ENCODE measurements around the gene GGA1. TPM values are rescaled to one million over a fixed set of nuclear protein-coding genes. Genes with fewer than 3 reads are reported as not detected.

The GGA1 gene
- total RNA-seq, 1 experiment from 2014 or later, result 52.7 TPM

DNA sequence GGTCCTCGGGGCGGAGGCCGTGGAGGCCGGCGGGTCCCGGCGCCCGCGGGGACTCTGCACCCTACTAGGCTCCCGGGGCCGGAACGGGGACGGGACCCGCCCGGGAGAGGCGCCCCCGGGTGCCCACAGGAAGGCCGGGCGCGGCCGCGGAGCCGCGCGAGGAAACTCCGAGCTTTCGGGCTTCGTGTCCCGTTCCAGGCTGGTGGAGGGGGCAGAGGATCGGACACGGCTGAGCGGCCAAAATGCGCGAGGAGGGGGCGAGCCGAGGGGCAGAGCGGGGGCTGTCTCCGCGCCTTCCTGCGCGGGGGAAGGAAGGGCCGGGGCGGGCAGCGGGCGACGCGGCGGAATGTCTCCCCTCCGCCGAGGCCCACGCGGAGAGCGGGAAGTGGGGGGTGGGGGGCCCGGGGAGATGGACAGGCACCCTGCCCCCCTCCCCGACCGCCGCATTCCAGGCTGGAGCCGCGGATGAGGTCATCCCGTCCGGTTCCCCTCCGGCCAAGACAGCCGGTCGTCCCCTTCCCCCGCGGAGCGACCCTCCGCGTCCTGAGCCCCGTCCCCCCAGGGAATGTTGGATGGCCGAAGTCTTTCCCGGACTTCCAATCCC, 47.9 kb upstream of the GGA1 start:
- no TSS peak for BruUV-seq (replicated peaks)
- Mint-ChIP-seq H3K27me3 (ENCODE audit: insufficient read depth, unreplicated experiment) (no peaks in the 10 kb centered on the region), H3K9me3 (ENCODE audit: unreplicated experiment) (no peaks in the 10 kb centered on the region), H3K36me3 (ENCODE audit: insufficient read depth, unreplicated experiment) (peaks cover 25% of the 10 kb centered on the region), H3K4me3 (ENCODE audit: unreplicated experiment) (peak overlapping the region; percentile 81), H3K27ac (ENCODE audit: low read depth, unreplicated experiment) (peak overlapping the region; percentile 71), H3K4me1 (ENCODE audit: insufficient read depth, unreplicated experiment) (peaks cover 26% of the 10 kb centered on the region)
- ChIA-PET POLR2A (interaction anchor here (0.6 to 8.6 kb wide), 4 partner anchors 10 to 80 kb away, joined by 3 to 194 read pairs (median 9); no protein-coding TSS in a partner anchor), CTCF (interaction anchor here (0.6 to 15.3 kb wide), 7 partner anchors 9 to 243 kb away, joined by 3 to 667 read pairs (median 6); no protein-coding TSS in a partner anchor)
- TF ChIP-seq, protein P1, sequence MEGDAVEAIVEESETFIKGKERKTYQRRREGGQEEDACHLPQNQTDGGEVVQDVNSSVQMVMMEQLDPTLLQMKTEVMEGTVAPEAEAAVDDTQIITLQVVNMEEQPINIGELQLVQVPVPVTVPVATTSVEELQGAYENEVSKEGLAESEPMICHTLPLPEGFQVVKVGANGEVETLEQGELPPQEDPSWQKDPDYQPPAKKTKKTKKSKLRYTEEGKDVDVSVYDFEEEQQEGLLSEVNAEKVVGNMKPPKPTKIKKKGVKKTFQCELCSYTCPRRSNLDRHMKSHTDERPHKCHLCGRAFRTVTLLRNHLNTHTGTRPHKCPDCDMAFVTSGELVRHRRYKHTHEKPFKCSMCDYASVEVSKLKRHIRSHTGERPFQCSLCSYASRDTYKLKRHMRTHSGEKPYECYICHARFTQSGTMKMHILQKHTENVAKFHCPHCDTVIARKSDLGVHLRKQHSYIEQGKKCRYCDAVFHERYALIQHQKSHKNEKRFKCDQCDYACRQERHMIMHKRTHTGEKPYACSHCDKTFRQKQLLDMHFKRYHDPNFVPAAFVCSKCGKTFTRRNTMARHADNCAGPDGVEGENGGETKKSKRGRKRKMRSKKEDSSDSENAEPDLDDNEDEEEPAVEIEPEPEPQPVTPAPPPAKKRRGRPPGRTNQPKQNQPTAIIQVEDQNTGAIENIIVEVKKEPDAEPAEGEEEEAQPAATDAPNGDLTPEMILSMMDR (IDR thresholded peaks at IDR 0.05; ENCODE audit: unreplicated experiment), result no peak
- intact Hi-C loops (cut with micrococcal nuclease), result loop anchor here (1.0 to 10.0 kb wide), 2 partner anchors 18 to 86 kb away; no protein-coding TSS in a partner anchor
- DNase-seq (ENCODE audit: unreplicated experiment), result peak; percentile 35

DNA sequence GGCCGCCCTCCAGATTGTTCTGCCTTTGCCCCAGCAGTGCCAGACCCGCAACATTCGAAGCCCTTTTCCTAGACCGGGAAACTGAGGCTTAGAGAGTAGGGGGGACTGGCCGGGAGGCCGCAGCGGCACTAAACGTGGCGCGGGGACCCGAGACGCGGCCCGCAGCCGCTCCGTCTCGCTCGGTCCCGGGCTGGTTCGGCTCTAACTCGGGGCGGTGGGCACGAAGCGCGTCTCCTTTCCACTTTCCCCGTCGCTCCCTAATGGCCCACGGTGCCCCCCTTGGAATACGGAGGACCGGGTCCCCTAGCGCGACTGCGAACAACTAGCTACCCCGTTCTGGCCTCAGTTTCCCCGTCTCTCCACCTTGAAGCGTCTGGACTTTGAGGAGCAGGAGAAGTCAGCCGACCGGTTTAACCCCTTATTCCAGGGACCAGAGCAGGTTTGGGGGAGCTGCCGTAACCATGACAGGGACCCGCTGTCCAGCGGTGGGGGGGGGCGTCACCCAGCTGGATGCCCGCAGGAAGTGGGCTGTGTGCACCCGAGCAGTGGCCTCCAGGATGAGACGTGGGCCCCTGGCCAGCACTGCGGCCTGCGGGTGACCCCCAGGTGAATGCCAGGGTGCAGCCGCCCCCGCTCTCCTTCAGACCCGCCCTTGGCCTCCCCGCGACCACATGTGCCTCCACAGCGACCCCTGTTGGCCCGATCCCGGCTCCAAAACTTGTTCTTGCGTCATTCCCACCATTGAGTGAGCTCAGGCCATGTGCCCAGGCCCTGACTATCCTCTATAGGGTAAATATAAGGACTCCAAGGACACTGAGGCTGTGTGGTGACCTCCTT, 47.2 kb upstream of the GGA1 start:
- TSS peak; percentile 28 for BruUV-seq (replicated peaks)
- peak; percentile 95 for DNase-seq (ENCODE audit: unreplicated experiment)
- Mint-ChIP-seq H3K4me1 (ENCODE audit: insufficient read depth, unreplicated experiment) (peaks cover 26% of the 10 kb centered on the region), H3K4me3 (ENCODE audit: unreplicated experiment) (peak overlapping the region; percentile 81), H3K27me3 (ENCODE audit: insufficient read depth, unreplicated experiment) (no peaks in the 10 kb centered on the region), H3K27ac (ENCODE audit: low read depth, unreplicated experiment) (peak overlapping the region; percentile 71), H3K9me3 (ENCODE audit: unreplicated experiment) (no peaks in the 10 kb centered on the region), H3K36me3 (ENCODE audit: insufficient read depth, unreplicated experiment) (peaks cover 25% of the 10 kb centered on the region)
- intact Hi-C loops (cut with micrococcal nuclease), result loop anchor here (1.0 to 10.0 kb wide), 2 partner anchors 19 to 87 kb away; no protein-coding TSS in a partner anchor
- TF ChIP-seq, protein P1 (IDR thresholded peaks at IDR 0.05; ENCODE audit: unreplicated experiment), result peak; percentile 86
- ChIA-PET CTCF (interaction anchor here (0.5 to 15.3 kb wide), 13 partner anchors 9 to 1443 kb away, joined by 3 to 667 read pairs (median 5); no protein-coding TSS in a partner anchor), POLR2A (interaction anchor here (0.5 to 8.6 kb wide), 10 partner anchors 9 to 1757 kb away, joined by 3 to 194 read pairs (median 4); partner anchors contain the start of gene GGA1)

DNA sequence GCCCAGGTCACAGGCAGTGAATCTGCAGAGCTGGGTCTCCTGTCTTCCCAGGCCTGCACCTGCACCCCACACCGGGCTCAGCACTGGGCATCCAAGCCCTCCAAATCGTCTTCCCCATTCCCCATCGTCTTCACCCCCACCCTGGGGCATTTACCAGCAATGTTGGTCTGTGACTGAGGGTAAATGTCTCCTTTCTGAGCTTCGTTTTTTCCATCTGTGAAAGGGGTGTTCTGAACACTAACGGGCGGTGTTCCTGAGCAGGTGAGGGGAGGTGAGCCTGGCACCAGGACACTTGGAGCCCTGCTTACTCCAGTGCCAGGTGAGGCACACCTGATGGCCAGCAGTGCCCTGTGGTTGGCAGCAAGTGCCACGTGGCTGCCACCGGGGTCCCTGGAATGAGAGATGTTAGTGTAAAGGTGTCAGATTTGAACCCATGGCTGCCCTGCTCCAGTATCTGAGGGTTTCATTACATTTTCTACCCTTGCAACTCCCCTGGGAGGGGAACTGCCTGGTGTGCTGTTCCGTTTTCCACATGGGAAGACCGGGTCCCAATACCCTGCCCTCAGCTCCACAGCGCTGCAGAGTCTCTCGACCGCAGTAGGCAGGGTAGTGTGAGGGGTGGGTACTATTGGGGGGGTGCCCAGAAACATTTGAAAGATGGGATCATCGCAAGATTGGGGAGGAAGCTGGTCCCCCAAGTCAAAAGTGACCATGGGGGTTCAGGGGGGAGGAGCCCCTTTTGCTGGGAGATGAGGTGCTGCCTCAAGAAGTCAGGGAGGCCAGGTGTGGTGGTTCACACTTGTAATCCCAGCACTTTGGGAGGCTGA, 46.4 kb upstream of the GGA1 start:
- Mint-ChIP-seq H3K4me1 (ENCODE audit: insufficient read depth, unreplicated experiment) (peaks cover 26% of the 10 kb centered on the region), H3K9me3 (ENCODE audit: unreplicated experiment) (no peaks in the 10 kb centered on the region), H3K27me3 (ENCODE audit: insufficient read depth, unreplicated experiment) (no peaks in the 10 kb centered on the region), H3K27ac (ENCODE audit: low read depth, unreplicated experiment) (peak overlapping the region; percentile 71), H3K4me3 (ENCODE audit: unreplicated experiment) (peak overlapping the region; percentile 81), H3K36me3 (ENCODE audit: insufficient read depth, unreplicated experiment) (peaks cover 27% of the 10 kb centered on the region)
- DNase-seq (ENCODE audit: unreplicated experiment), result no peak
- TF ChIP-seq, protein P1 (IDR thresholded peaks at IDR 0.05; ENCODE audit: unreplicated experiment), result no peak
- BruUV-seq (replicated peaks), result no TSS peak
- intact Hi-C loops (cut with micrococcal nuclease), result loop anchor here (10.0 kb wide), 1 partner anchor 87 kb away; no protein-coding TSS in a partner anchor
- ChIA-PET CTCF (interaction anchor here (0.5 to 15.3 kb wide), 15 partner anchors 8 to 1184 kb away, joined by 3 to 667 read pairs (median 4); partner anchors contain the start of gene LGALS2), POLR2A (interaction anchor here (0.6 to 8.6 kb wide), 12 partner anchors 8 to 1755 kb away, joined by 3 to 194 read pairs (median 4); partner anchors contain the start of gene GGA1)

All from MCF 10A (cell line).